NCI-H446 (cell line): Measurements from ENCODE around the gene LDLR.

Experiments used
- DNase-seq, 2 experiments: peaks; one replicate each; lab custom pipeline; 2025; lab: John Stamatoyannopoulos, UW

Gene LDLR

DNA sequence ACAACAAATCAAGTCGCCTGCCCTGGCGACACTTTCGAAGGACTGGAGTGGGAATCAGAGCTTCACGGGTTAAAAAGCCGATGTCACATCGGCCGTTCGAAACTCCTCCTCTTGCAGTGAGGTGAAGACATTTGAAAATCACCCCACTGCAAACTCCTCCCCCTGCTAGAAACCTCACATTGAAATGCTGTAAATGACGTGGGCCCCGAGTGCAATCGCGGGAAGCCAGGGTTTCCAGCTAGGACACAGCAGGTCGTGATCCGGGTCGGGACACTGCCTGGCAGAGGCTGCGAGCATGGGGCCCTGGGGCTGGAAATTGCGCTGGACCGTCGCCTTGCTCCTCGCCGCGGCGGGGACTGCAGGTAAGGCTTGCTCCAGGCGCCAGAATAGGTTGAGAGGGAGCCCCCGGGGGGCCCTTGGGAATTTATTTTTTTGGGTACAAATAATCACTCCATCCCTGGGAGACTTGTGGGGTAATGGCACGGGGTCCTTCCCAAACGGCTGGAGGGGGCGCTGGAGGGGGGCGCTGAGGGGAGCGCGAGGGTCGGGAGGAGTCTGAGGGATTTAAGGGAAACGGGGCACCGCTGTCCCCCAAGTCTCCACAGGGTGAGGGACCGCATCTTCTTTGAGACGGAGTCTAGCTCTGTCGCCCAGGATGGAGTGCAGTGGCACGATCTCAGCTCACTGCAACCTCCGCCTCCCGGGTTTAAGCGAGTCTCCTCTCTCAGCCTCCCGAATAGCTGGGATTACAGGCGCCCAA, at the start of gene LDLR:
LDLR (plus strand) TSS at position 210 of the 760 bp plus-strand sequence; CDS start at position 296, 86 bp downstream.
- DNase-seq, result peak; percentile 84 to 91

DNA sequence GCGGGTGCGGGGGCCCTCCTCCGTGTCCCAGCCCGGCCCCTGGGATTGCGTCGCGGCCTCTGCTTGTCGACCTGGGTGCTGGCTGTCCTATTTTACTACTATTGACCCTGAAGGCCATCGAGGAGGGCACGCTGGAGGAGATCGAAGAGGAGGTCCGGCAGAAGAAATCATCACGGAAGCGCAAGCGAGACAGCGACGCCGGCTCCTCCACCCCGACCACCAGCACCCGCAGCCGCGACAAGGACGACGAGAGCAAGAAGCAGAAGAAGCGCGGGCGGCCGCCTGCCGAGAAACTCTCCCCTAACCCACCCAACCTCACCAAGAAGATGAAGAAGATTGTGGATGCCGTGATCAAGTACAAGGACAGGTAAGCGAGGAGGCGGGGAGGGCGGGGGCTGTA, 48.1 kb upstream of the LDLR start:
- no peak for DNase-seq

DNA sequence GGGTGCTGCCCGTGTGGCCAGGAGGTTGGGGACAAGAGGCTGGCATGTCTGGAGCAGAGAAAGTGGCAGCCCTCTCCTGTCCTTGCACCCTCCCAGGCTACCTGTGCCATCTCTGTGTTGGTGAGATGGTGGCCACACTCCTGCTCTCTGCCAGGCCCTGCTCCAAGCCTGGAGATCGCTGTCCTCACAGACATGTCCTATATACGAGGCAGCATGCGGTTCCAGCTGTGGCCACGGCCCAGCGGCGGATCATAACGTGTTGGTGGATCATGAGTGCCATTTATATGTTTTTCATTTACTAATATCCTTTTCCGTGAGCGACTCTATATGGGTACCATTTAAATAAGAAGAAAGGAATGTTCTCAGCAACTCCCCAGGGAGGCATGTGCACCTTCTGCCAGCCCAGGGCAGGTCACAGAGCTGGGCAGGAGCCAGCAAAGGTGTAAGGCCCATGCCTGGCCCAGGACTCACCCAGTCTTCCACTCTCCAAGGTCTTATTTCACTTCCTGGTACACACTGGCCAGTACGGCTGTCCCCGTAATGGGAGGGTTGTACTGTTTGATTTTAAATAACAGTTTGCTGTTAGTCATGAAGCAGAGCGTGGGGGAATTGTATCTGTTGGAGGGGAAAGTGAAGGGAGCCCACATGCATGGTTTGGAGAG, 47.2 kb upstream of the LDLR start:
- no peak for DNase-seq

DNA sequence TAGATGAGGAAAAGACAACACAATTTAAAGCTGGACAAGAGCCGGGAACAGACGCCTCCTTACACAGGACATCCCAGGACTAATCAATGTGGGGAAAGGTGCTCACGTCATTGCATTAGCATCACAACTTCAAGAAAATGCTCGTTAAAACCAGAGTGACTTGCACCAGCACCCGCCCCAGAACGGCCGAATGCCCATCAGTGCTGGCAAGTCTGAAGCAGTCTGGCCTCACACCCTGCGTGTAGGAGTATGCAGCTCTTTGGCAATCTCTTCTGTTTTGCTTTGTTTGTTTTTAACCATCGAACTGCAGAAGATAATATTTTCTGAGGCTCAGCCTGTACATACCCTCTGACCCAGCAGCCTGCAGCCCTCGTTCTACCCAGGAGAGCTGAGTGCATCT, 44.8 kb upstream of the LDLR start:
- DNase-seq, result no peak

DNA sequence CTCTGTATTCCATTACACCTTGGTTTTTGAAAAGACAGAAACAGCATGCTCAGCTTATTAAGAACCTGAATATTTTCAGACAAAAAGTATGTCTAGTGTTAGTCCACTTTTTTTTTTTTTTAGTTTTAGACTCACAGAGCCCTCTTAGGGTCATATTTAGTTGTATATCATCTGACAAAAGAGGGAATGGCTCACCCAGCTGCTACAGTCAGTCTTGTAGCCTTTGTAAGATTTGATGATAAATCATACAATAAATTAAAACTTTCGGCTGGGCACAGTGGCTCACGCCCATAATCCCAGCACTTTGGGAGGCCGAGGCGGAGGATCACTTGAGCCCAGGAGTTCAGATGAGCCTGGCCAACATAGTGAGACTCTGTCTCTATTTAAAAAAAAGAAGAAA, 43.7 kb upstream of the LDLR start:
- DNase-seq, result no peak

DNA sequence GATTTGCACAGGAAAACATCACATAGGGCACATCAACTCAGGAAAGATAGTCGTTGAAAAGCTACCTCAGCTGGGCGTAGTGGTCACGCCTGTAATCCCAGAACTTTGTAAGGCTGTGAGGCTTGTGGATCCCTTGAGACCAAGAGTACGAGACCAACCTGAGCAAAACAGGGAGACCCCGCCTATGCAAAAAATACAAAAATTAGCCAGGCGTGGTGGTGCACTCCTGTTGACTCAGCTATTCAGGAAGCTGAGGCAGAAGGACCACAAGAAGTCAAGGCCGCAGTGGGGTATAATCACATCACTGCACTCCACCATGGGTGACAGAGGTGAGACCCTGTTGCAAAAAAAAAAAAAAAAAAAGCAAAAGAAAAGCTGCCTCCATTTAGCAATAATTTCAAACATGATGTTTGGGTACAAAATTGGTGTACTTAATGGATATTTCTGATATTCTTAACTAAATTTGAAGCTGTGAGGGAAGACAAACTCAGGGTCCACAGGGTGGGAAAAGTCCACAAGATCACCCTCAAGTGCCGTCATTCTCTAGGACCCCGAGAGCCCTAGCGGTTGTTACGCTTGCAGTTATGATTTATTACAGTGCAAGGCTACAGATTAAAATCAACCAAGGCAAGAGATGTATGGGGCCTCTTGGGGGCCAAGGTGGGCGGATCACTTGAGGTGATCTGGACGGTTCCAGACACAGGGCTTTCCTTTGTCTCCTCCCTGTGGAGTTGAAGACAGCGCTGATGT, 42.5 kb upstream of the LDLR start:
- DNase-seq, result no peak

DNA sequence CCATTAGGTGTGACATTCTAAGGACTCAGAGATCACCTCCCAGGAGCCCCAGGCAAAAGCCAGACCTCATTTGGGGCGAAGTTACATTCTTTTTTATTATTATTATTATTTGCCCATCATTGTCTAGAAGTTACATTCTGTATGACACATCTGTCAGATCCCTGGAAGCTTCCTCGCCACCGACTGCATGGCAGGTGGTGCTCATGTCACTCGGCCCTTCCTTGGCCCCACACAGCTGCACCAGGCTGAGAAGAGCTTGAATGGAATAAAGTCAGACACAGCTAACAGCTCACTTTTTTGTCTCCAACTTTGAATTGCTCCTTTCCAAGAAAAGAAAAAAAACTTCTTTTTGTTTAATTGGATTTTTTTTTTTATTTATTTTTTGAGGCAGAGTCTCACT, 41.4 kb upstream of the LDLR start:
- no peak for DNase-seq

DNA sequence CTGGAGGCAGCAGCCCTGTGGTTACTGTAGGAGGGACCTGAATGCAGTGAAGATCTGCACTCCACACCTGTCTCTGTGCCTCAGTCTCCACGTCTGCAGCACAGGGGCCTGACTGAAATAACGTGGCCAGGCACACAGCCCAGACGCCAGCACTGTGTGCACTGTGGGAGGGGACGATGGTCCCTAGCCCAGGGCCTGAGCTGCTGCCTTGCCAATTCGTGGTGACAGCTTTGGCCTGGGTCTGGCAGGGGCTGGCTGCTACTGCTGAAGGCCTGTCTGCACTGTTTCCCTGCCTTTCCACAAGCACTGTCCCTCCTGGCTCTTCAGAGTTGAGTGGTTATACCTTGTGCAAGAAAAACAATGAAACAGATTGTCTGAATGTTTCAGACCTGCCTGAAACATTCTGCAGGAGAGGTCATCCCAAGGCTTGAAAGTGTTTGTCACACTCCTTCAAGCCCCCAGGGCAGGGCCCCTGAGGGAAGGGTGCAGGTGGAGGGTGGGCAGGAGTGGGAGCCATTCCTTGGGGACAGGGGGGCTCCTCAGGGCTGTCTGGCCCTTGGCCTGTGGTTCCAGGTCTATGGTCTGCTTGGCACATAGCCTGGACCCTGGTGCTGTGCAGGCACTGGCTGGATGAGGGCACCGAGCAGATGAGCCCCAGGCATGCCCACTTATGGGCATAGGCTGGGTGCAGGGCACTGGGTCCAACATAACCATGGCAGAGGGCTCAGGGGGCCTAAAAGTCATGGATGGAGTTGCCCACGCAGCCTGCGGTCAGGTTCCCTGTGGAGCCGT, 38.7 kb upstream of the LDLR start:
- DNase-seq, result no peak

DNA sequence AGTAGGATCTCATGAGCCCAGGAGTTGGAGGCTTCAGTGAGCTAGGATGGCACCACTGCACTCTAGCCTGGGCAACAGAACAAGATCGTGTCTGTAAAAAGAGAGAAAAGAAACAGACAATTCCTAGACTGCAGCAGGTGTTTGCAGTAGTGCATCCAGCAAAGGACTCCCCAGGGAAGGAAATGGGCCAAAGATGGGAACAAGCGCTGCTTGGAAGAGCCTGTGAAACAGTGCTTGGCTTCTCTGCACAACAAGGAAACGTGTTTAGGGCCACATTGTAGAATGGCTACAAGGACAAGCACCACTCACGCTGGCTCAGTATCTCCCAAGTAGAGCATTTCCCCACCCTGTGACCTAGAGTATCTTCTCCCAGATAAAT, 35.5 kb upstream of the LDLR start:
- DNase-seq, result no peak

DNA sequence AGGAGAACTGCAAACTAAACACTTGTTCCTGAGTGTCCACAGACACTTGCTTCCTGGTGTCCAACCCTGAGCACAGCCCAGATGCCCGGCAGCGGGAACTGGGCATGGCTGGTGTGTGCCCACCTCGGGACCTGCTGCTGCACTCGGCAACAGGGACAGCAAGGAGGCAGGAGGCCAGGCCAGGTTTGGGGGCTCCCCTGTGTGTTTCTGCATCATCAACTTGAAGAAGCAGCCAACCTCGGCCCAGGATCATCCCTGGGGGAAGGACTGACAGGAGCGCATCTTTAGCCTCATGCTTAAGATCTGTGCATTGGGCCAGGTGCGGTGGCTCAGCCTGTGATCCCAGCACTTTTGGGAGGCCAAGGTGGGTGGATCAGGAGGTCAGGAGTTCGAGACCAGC, 35.1 kb upstream of the LDLR start:
- DNase-seq, result no peak

DNA sequence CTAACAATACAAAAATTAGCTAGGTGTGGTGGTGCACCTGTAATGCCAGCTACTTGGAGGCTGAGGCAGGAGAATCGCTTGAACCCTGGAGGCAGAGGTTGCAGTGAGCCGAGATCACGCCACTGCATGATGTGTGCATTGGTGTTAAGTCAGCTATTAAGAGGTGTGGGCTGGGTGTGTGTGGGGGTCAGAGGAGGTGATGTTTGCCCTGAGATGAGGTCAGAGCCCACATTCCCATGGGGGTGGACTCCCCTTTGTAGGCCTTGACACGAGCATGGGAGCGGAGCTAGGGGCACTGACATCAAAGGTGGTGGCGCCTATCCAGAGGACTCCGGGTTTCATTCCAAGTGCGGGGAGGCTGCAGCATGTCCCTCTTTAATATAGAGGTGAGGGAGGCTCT, 34.6 kb upstream of the LDLR start:
- no peak for DNase-seq

DNA sequence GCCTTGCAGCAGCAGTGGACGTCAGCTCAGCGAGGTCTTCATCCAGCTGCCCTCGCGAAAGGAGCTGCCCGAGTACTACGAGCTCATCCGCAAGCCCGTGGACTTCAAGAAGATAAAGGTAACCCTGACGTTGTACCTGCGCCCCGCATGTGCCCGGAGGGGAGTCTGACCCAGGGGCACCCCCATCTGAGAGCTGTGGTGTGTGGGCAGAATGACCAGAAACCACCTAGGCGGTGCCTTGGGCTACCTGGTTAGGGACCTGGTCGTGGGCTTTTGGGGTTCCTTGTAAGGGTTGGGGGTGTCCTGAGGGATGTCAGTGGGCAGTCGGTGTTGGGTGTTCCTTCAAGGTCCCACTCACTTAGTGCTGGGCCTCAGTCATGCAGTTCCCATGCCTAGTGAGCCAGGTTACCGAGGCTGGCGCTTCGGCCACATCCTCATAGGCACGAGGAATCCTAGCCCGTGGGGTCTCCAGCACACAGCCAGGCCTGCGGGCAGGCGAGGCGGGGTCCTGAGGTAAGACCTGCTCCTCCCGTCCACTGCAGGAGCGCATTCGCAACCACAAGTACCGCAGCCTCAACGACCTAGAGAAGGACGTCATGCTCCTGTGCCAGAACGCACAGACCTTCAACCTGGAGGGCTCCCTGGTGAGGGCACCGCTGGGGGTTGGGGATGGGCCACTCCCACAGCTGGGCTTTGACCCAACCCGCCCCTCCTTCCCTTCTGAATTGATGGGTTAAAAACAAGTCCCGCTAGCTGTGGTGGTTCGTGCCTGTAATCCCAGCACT, 30.8 kb upstream of the LDLR start:
- DNase-seq, result no peak

DNA sequence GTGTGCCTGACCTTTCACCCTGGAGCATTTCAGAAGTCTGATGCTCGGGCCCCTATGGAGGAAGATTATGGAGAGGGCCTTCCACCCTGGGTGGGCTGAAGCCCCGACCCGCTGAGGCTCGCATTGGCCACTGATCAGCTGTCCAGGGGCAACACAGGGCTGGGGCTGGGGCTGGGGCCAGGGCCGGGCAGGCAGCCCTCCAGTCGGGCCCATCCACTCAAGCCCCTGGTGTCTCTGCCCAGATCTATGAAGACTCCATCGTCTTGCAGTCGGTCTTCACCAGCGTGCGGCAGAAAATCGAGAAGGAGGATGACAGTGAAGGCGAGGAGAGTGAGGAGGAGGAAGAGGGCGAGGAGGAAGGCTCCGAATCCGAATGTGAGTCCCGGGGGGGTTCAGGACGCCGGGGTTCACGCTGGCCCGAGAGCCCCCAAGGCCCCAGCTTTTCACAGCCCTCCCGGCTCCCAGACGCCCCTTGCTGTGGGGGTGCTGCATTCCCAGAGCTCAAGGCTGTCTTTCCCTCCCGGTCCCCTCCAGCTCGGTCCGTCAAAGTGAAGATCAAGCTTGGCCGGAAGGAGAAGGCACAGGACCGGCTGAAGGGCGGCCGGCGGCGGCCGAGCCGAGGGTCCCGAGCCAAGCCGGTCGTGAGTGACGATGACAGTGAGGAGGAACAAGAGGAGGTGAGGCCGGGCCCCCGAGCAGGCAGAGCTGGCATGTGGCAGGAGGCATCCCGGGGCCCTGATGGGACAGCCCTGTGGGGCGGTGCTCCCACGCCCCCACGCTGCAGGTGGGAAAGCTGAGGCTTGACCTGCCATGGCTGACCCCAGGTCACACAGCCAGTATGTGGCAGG, 29.5 kb upstream of the LDLR start:
- no peak for DNase-seq

DNA sequence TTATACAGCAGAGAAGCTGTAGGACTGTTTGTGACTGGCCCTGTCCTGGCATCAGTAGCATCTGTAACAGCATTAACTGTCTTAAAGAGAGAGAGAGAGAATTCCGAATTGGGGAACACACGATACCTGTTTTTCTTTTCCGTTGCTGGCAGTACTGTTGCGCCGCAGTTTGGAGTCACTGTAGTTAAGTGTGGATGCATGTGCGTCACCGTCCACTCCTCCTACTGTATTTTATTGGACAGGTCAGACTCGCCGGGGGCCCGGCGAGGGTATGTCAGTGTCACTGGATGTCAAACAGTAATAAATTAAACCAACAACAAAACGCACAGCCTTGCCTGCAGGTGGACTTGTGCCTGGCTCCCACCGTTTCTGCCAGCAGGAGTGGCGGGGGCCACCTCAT, 27.3 kb upstream of the LDLR start:
- DNase-seq, result no peak

DNA sequence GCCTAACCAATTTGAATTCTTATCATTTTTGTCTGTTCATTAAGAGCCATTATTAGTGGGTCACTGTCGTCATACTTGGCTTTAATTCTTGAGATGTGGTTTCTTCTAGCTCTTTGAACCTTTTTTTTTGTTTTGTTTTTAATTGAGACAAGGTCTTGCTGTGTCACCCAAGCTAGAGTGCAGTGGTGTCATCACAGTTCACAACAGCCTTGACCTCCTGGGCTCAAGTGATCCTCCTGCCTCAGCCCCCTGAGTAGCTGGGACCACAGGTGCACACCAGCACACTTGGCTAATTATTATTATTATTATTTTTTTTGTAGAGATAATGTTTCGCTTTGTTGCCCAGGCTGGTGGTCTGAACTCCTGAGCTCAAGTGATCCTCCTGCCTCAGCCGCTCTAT, 25.8 kb upstream of the LDLR start:
- no peak for DNase-seq

DNA sequence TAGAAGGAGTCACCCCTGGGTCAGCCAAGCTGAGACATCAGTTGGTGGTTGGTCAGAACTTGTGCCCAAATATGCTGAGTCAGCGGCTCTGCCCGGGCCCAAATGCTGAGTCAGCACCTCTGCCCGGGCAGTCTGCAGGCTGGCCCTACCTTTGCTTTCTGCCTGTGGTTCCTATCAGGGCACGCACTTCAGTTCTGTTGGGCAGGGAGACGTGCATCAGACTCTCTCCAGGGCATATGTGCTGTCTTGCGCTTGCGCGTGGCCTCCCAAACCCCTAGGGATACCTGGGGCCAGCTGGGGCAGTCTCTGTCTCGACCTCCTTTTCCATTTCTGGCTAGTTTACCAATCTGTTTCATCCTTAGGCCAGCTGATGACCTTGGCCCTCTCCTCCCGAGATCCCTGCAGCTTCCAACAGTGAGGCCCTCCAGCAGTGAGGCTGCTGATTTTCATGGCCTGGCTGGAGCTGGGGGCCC, 24.4 kb upstream of the LDLR start:
- DNase-seq, result no peak

DNA sequence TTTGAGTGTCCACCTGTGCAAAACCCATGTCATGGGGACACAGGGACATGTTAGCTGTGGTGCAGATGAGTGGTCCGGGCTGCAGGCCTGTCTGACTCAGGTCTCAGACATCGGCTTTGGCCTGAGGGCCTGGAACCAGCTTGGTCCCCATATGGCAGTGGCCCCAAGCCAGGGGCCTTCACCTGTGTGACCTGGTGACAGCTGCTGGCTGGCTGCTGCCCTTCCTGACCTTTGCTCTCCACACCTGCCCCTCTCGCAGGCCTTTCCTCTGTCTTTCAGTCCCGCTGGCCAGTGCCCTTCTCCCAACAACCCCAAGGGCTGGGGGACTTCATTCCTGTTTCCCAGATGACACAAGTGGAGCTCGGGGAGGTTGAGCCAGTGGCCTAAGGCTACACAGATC, 22.9 kb upstream of the LDLR start:
- DNase-seq, result no peak

DNA sequence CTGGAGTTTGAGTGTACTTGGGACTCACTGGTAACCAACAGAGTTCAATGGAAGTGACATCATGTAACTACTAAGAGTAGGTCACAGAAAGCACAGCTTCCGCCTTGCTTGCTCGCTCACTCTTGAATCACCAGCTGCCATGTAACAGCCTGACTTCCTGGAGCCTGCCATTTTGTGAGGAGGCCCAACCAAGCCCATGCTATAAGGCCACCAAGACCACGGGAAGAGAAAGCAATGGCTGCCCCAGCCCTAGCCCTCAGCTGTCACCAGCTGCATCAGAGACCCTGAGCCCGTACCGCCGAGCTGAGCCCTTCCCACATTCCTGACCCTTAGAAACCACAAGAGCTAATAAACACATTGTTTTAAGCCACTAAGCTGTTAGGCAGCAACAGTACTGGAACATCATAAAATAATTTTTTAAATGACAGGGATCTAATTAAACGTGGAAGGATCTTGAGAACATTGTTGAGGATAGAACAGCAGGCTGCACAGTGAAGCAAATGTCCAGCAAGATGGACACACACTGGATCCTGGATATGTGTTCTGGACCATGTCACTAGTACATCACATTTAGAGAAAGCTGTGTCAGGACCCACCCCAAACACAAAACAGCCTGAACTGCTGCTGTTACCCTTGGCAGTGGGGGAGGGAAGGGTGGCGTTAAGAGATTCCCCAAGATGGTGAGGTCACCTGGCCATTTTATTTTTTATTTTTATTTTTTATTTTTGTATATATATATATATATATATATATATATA, 21.7 kb upstream of the LDLR start:
- no peak for DNase-seq

DNA sequence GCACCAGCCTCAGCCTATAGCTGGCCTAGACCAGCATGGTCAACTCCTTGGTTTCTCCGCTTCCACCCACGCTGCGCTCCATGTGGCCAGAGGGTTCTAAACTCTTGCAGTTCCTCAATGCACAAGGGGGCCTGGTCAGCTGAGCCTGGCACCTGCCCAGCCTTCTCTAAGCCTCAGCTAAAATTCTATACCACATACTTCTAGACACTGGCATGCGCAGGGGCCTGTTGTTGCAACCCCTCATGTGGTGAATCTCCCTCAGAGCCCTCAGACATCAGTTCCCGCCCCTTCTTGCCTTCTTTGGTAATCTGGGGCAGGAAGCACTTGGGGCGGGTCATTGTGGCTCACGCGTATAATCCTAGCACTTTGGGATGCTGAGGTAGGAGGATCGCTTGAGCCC, 19.7 kb upstream of the LDLR start:
- DNase-seq, result no peak

DNA sequence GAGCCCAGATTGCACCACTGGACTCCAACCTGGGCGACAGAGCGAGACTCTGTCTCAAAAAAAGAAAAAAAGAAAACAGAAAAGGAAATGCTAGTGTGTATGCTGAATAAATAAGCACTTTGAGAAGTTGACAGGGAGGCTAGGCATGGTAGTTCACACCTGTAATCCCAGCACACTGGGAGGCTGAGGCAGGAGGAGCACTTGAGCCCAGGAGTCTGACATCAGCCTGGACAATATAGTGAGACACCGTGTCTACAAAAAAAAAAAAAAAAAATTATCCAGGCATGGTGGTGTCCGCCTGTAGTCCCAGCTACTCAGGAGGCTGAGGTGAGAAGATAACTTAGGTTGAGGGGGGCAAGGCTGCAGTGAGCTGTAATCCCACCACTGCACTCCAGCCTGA, 19.1 kb upstream of the LDLR start:
- no peak for DNase-seq
